ENCODE data around the gene NECTIN1. TPM values are rescaled to one million over a fixed set of nuclear protein-coding genes. Genes with fewer than 3 reads are reported as not detected.

The NECTIN1 gene
- total and polyA plus RNA-seq, 2 donors (not counting 3 experiments of a cell fraction or from before 2014, with no cell fraction given): 10.8 to 23.6 TPM

- intact Hi-C loops (cut with micrococcal nuclease): loop anchor here (1.0 to 5.0 kb wide), 4 partner anchors 87 to 466 kb away; partner anchors contain the start of gene NECTIN1
- H3K4me2 ChIP-seq (ENCODE audit: insufficient read depth, low read length): no peak overlapping the region
- no peak overlapping the region for H3K27ac ChIP-seq (ENCODE audit: insufficient read depth, low read depth, low read length)
- TF ChIP-seq CTCF (IDR thresholded peaks at IDR 0.05; ENCODE audit: extremely low read depth in 1 of 2, insufficient read depth in 1 of 2, low read depth in 1 of 2, low read length in 2 of 2) (peak; percentile 59 to 69), POLR2AphosphoS5 (IDR thresholded peaks at IDR 0.05; ENCODE audit: insufficient read depth, low read depth, low read length) (no peak)
- H3K27me3 ChIP-seq (ENCODE audit: control insufficient read depth in 2 of 2, insufficient read depth in 2 of 2, low read length in 2 of 2): peaks cover 0 to 2% of the 10 kb centered on the region in 2 experiments
- H3K9ac ChIP-seq (replicated peaks; ENCODE audit: extremely low read depth, insufficient read depth, low read length): no peak overlapping the region
- H3K4me1 ChIP-seq (ENCODE audit: control insufficient read depth, extremely low read depth, insufficient read depth, low read length): no peaks in the 10 kb centered on the region
- ChIA-PET POLR2A (interaction anchor here (0.7 kb wide), 1 partner anchor 87 kb away, joined by 3 read pairs; the partner anchor contains the start of gene NECTIN1), CTCF (interaction anchor here (0.6 to 3.9 kb wide), 32 partner anchors 8 to 470 kb away, joined by 3 to 22 read pairs (median 4); partner anchors contain the start of gene NECTIN1)
- no peaks in the 10 kb centered on the region for H4K20me1 ChIP-seq (replicated peaks; ENCODE audit: control insufficient read depth, extremely low read depth, insufficient read depth, low read length)
- dilution Hi-C loops (cut with MboI; ENCODE audit: extremely low pct_ligation_motif_present, low sequenced_read_pairs): no loop called here
- no TSS peak for BruUV-seq (replicated peaks)
- no peaks in the 10 kb centered on the region for H3K36me3 ChIP-seq (ENCODE audit: control insufficient read depth in 2 of 2, extremely low read depth in 1 of 2, insufficient read depth in 2 of 2, low read length in 2 of 2)
- no peaks in the 10 kb centered on the region for H3K79me2 ChIP-seq (ENCODE audit: control insufficient read depth, insufficient read depth, low read length)
- no peaks in the 10 kb centered on the region for H3K9me1 ChIP-seq (replicated peaks; ENCODE audit: control insufficient read depth, extremely low read depth, insufficient read depth, low read length)
- no peaks in the 10 kb centered on the region for H3K9me3 ChIP-seq (replicated peaks; ENCODE audit: control insufficient read depth, insufficient read depth, low read length)
- H3K4me3 ChIP-seq (replicated peaks in 1 of 3; ENCODE audit: insufficient read depth in 1 of 3, low read depth in 1 of 3, low read length in 3 of 3): no peak overlapping the region
- DNase-seq (ENCODE audit: low read depth, low spot score): peak; percentile 13
- H2AFZ ChIP-seq (ENCODE audit: low read depth, low read length): no peak overlapping the region
- peak; percentile 78 for FAIRE-seq
These were observed 86.8 kb downstream of the NECTIN1 start for GRCh38 chr11:119641983-119642745.

GRCh38 chr11:119640541-119640940 lies 88.5 kb downstream of the NECTIN1 start:
- no peaks in the 10 kb centered on the region for H3K36me3 ChIP-seq (ENCODE audit: control insufficient read depth in 2 of 2, extremely low read depth in 1 of 2, insufficient read depth in 2 of 2, low read length in 2 of 2)
- no peaks in the 10 kb centered on the region for H3K9me1 ChIP-seq (replicated peaks; ENCODE audit: control insufficient read depth, extremely low read depth, insufficient read depth, low read length)
- H3K4me2 ChIP-seq (ENCODE audit: insufficient read depth, low read length): no peak overlapping the region
- no peaks in the 10 kb centered on the region for H3K79me2 ChIP-seq (ENCODE audit: control insufficient read depth, insufficient read depth, low read length)
- dilution Hi-C loops (cut with MboI; ENCODE audit: extremely low pct_ligation_motif_present, low sequenced_read_pairs) (no loop called here), intact Hi-C loops (cut with micrococcal nuclease) (loop anchor here (5.0 kb wide), 1 partner anchor 158 kb away; no protein-coding TSS in a partner anchor)
- BruUV-seq (replicated peaks): no TSS peak
- H3K4me3 ChIP-seq (replicated peaks in 1 of 3; ENCODE audit: insufficient read depth in 1 of 3, low read depth in 1 of 3, low read length in 3 of 3): no peak overlapping the region
- H3K9ac ChIP-seq (replicated peaks; ENCODE audit: extremely low read depth, insufficient read depth, low read length): no peak overlapping the region
- FAIRE-seq: no peak
- no peak overlapping the region for H2AFZ ChIP-seq (ENCODE audit: low read depth, low read length)
- H4K20me1 ChIP-seq (replicated peaks; ENCODE audit: control insufficient read depth, extremely low read depth, insufficient read depth, low read length): no peaks in the 10 kb centered on the region
- H3K9me3 ChIP-seq (replicated peaks; ENCODE audit: control insufficient read depth, insufficient read depth, low read length): no peaks in the 10 kb centered on the region
- DNase-seq (ENCODE audit: low read depth, low spot score): no peak
- no peaks in the 10 kb centered on the region for H3K4me1 ChIP-seq (ENCODE audit: control insufficient read depth, extremely low read depth, insufficient read depth, low read length)
- peaks cover 0 to 2% of the 10 kb centered on the region in 2 experiments for H3K27me3 ChIP-seq (ENCODE audit: control insufficient read depth in 2 of 2, insufficient read depth in 2 of 2, low read length in 2 of 2)
- TF ChIP-seq MAX (IDR thresholded peaks at IDR 0.05; ENCODE audit: insufficient read depth, insufficient read length) (no peak), POLR2A (IDR thresholded peaks at IDR 0.05; ENCODE audit: low read depth, low read length) (no peak), JUN (IDR thresholded peaks at IDR 0.05; ENCODE audit: borderline replicate concordance, insufficient read depth, insufficient read length, low read depth) (no peak), GATA2 (IDR thresholded peaks at IDR 0.05; ENCODE audit: insufficient read depth, insufficient read length, low read depth, low read length) (no peak), MYC (IDR thresholded peaks at IDR 0.05; ENCODE audit: low read depth, low read length) (no peak), CTCF (IDR thresholded peaks at IDR 0.05; ENCODE audit: extremely low read depth in 1 of 2, insufficient read depth in 1 of 2, low read depth in 1 of 2, low read length in 2 of 2) (no peak), EZH2 (IDR thresholded peaks at IDR 0.05; ENCODE audit: borderline replicate concordance, low read depth, low read length, severe bottlenecking) (no peak), FOS (IDR thresholded peaks at IDR 0.05; ENCODE audit: borderline replicate concordance, insufficient read depth, low read length) (no peak)
- ChIA-PET CTCF (interaction anchor here (1.1 to 3.9 kb wide), 9 partner anchors 8 to 472 kb away, joined by 3 to 22 read pairs (median 5); partner anchors contain the start of gene NECTIN1), POLR2A (no interaction called here)
- H3K27ac ChIP-seq (ENCODE audit: insufficient read depth, low read depth, low read length): no peak overlapping the region

All from endothelial cell of umbilical vein (primary cell).